Smooth muscle cell (in vitro differentiated cells): ENCODE measurements around the gene MS4A18. TPM values are rescaled to one million over a fixed set of nuclear protein-coding genes. Genes with fewer than 3 reads are reported as not detected.

Experiments used
- DNase-seq: peaks from one replicate; lab custom pipeline; 2025; ENCODE audit not compliant: unreplicated experiment; lab: John Stamatoyannopoulos, UW
- H2AFZ ChIP-seq: fragments of 200-600 bp; sonication (generic); 2 replicates; pipeline ENCODE4 v1.6.0; 2016; ENCODE audit warnings: antibody characterized with exemption, low read depth, mild to moderate bottlenecking
- H3F3A ChIP-seq: fragments of 200-600 bp; sonication (generic); 2 replicates; pipeline ENCODE4 v1.6.0; 2017; ENCODE audit warnings: antibody characterized with exemption, low read depth
- H3K27ac ChIP-seq: fragments of 200-600 bp; sonication (generic); 2 replicates; pipeline ENCODE4 v1.5.1; 2016; ENCODE audit warnings: low read depth, mild to moderate bottlenecking
- H3K27me3 ChIP-seq: fragments of 200-600 bp; sonication (generic); 2 replicates; pipeline ENCODE4 v1.6.1; 2016; ENCODE audit warnings: low read depth, mild to moderate bottlenecking
- H3K36me3 ChIP-seq: fragments of 200-600 bp; sonication (generic); 2 replicates; pipeline ENCODE4 v1.5.1; 2016; ENCODE audit warnings: low read depth
- H3K4me1 ChIP-seq: fragments of 200-600 bp; sonication (generic); 2 replicates; pipeline ENCODE4 v1.5.1; 2016; ENCODE audit warnings: low read depth
- H3K4me2 ChIP-seq: fragments of 200-600 bp; sonication (generic); 2 replicates; pipeline ENCODE4 v1.6.0; 2016; ENCODE audit warnings: mild to moderate bottlenecking
- H3K4me3 ChIP-seq: fragments of 200-600 bp; sonication (generic); 2 replicates; pipeline ENCODE4 v1.5.1; 2016; ENCODE audit warnings: mild to moderate bottlenecking
- H3K79me2 ChIP-seq: fragments of 200-600 bp; sonication (generic); 2 replicates; pipeline ENCODE4 v1.6.0; 2016; ENCODE audit warnings: low read depth, mild to moderate bottlenecking
- H3K9ac ChIP-seq: fragments of 200-600 bp; sonication (generic); 2 replicates; pipeline ENCODE4 v1.6.0; 2016; ENCODE audit warnings: low read depth
- H3K9me3 ChIP-seq: fragments of 200-600 bp; sonication (generic); replicated peaks from 2 replicates; pipeline ENCODE4 v1.5.1; 2016; ENCODE audit warnings: low read depth
- H4K20me1 ChIP-seq: fragments of 200-600 bp; sonication (generic); 2 replicates; pipeline ENCODE4 v1.6.0; 2016; ENCODE audit warnings: low read depth
- WGBS: methylation state at CpG from one replicate; pipeline ENCODE4 v1.1.7; 2016; ENCODE audit warnings: low lambda C conversion rate; 5-methylcytosine and 5-hydroxymethylcytosine counted together
- polyA plus RNA-seq: library from polyadenylated mRNA; unstranded; fragments of >200 nt; fragmentation: Nextera tagmentation; extraction: Ambion mirVana; gene quantifications from 2 replicates; pipeline ENCODE4 v1.2.1, GENCODE V29; 2016
- total RNA-seq: library from RNA; depleted of rRNA; stranded (reverse); fragments of >200 nt; gene quantifications from 2 replicates; pipeline ENCODE4 v1.2.3, GENCODE V29; 2014
- TF ChIP-seq, protein P1 (sequence below): fragments of 200-600 bp; sonication (generic); IDR thresholded peaks from 2 replicates; pipeline ENCODE4 v1.5.1; 2017; ENCODE audit warnings: borderline replicate concordance, mild to moderate bottlenecking, antibody characterized with exemption; ENCODE audit not compliant: insufficient read depth, poor library complexity, severe bottlenecking

Gene MS4A18
- total and polyA plus RNA-seq, 2 experiments from 2014 or later, result not detected

DNA sequence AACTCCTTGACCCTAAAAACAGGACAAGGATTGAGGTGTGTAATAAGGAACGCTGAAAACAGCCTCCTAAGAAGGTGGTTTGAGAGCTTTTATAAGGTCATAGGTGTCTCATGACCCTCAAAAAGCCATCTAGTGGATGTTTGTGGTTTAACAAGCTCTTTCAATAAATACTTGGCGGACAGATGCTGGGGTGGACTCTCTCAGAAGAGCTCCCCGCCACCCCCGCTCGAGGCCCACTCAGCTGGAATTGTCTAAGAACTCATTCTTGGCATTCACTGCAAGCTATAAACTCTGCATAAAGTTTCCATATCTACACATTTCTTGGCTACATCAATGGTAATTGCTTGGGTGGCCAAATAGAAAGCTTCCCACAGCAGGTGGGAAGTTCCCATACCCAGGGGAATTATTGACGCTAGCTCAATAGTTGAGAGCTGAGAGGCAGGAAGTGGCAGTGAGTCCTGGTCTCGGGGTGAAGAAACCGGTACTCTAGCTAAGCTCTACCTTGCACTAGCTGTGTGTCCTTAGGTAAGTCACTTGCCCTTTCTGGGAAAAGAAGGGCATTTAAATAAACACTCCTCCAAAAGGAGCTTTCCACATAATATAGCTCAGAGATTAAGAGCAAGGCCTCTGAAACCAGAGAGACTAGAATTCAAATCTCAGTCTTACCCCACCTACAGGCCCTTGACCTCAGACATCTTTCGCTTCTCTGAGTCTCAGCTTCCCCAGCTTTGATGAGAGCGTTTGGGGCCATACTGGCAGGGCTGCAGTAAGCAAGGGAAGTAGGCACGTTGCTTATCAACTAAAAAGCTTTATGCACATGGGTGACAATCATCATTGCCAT lies 38.6 kb downstream of the MS4A18 start:
- Histone ChIP-seq H3K4me3 (no peak overlapping the region), H3K4me2 (no peak overlapping the region), H3K9ac (no peak overlapping the region), H3K36me3 (no peaks in the 10 kb centered on the region), H3K9me3 (no peaks in the 10 kb centered on the region), H3K79me2 (no peaks in the 10 kb centered on the region), H2AFZ (no peak overlapping the region), H3K4me1 (no peaks in the 10 kb centered on the region), H3K27me3 (no peaks in the 10 kb centered on the region), H4K20me1 (no peaks in the 10 kb centered on the region), H3F3A (no peaks in the 10 kb centered on the region), H3K27ac (no peak overlapping the region)
- 59% methylated on average over 11 of the region's 11 CpGs for WGBS
- TF ChIP-seq, protein P1, sequence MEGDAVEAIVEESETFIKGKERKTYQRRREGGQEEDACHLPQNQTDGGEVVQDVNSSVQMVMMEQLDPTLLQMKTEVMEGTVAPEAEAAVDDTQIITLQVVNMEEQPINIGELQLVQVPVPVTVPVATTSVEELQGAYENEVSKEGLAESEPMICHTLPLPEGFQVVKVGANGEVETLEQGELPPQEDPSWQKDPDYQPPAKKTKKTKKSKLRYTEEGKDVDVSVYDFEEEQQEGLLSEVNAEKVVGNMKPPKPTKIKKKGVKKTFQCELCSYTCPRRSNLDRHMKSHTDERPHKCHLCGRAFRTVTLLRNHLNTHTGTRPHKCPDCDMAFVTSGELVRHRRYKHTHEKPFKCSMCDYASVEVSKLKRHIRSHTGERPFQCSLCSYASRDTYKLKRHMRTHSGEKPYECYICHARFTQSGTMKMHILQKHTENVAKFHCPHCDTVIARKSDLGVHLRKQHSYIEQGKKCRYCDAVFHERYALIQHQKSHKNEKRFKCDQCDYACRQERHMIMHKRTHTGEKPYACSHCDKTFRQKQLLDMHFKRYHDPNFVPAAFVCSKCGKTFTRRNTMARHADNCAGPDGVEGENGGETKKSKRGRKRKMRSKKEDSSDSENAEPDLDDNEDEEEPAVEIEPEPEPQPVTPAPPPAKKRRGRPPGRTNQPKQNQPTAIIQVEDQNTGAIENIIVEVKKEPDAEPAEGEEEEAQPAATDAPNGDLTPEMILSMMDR, result peak; percentile 25
- DNase-seq, result no peak

DNA sequence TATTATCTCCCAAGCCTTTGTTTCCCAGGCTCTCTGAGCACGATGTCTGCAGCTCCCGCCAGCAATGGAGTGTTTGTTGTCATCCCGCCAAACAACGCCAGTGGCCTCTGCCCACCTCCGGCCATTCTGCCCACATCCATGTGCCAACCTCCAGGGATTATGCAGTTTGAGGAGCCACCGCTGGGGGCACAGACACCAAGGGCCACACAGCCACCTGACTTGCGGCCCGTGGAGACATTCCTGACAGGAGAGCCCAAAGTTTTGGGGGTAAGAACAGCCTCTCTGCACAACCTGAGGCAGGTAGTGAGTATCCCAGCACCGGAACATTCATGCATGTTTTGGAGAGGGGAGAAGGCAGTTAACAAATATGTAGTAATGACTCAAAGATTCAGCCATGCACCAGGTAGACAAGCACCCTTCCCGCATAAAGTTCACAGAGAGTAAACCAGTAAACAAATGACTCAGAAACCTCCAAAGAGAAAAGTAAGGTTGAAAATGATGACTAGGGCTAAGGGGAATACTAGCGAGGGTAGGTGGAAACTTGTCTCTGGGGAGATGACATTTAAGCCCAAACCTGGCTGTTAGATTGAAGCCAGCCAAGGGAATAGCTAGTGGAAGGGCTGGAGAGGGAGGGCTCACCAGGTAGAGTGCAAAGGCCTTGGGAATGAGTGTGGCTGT lies 39.3 kb downstream of the MS4A18 start:
- Histone ChIP-seq H3K4me3 (no peak overlapping the region), H3K4me1 (no peaks in the 10 kb centered on the region), H3K9me3 (no peaks in the 10 kb centered on the region), H3K27me3 (no peaks in the 10 kb centered on the region), H3K27ac (no peak overlapping the region), H3F3A (no peaks in the 10 kb centered on the region), H4K20me1 (no peaks in the 10 kb centered on the region), H3K4me2 (no peak overlapping the region), H3K9ac (no peak overlapping the region), H3K79me2 (no peaks in the 10 kb centered on the region), H2AFZ (no peak overlapping the region), H3K36me3 (no peaks in the 10 kb centered on the region)
- 87% methylated on average over 11 of the region's 11 CpGs for WGBS
- no peak for DNase-seq
- TF ChIP-seq, protein P1, result no peak

DNA sequence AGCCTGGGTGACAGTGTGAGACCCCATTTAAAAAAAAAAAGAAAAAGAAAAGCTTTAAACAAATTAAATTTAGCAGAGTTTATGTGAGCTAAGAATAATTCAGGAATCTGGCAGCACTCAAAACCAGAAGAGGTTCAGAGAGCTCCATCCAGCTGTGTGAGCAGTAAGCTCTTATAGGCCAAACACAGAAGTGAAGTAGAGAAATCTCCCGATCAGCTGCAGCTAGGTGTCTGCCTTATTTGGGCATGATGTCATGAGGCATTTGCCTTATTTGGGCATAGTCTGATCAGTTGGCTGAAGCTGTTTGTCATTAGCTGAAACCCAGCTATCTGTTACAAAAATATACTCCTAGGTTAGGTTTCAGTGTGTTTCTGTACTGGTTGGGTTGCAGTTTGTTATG lies 40.4 kb downstream of the MS4A18 start:
- H3K4me3 ChIP-seq, result no peak overlapping the region
- no peaks in the 10 kb centered on the region for H3K4me1 ChIP-seq
- H3K36me3 ChIP-seq, result no peaks in the 10 kb centered on the region
- no peak overlapping the region for H3K9ac ChIP-seq
- H4K20me1 ChIP-seq, result no peaks in the 10 kb centered on the region
- H2AFZ ChIP-seq, result no peak overlapping the region
- no peaks in the 10 kb centered on the region for H3K79me2 ChIP-seq
- TF ChIP-seq, protein P1, result no peak
- no peaks in the 10 kb centered on the region for H3K27me3 ChIP-seq
- H3K27ac ChIP-seq, result no peak overlapping the region
- no peaks in the 10 kb centered on the region for H3K9me3 ChIP-seq
- 70% methylated on average over 1 of the region's 1 CpG for WGBS
- no peak for DNase-seq
- no peaks in the 10 kb centered on the region for H3F3A ChIP-seq
- no peak overlapping the region for H3K4me2 ChIP-seq
